Cardiac muscle cell (in vitro differentiated cells and primary cell): ENCODE results near the gene TUBG1. TPM values are rescaled to one million over a fixed set of nuclear protein-coding genes. Genes with fewer than 3 reads are reported as not detected.
"Not testable (repeated sequence)": the region's sequence is repeated elsewhere in the genome, so short reads cannot be mapped to it uniquely, and the experiment has no call there.

ENCODE experiments used
- DNase-seq, 2 donors: peaks; one replicate each; pipeline versions ENCODE4 v3.0.0 to v3.0.0-alpha.2; 2010 to 2017; ENCODE audit warnings: low read depth in 1 of 2, low spot score in 1 of 2
- H3K27ac ChIP-seq: fragments of 200-600 bp; sonication (generic); 2 replicates; pipeline ENCODE4 v1.5.1; 2016
- H3K27me3 ChIP-seq: fragments of 200-600 bp; sonication (generic); 2 replicates; pipeline ENCODE4 v1.6.0; 2016; ENCODE audit warnings: control low read depth
- H3K36me3 ChIP-seq: fragments of 200-600 bp; sonication (generic); 2 replicates; pipeline ENCODE4 v1.5.1; 2016; ENCODE audit warnings: control low read depth
- H3K4me1 ChIP-seq: fragments of 200-600 bp; sonication (generic); 2 replicates; pipeline ENCODE4 v1.8.1; 2017; ENCODE audit warnings: low read depth, mild to moderate bottlenecking, mixed run types
- H3K4me3 ChIP-seq: fragments of 200-600 bp; sonication (generic); 2 replicates; pipeline ENCODE4 v1.5.1; 2016; ENCODE audit warnings: mild to moderate bottlenecking
- H3K9me3 ChIP-seq: fragments of 200-600 bp; sonication (generic); 2 replicates; pipeline ENCODE4 v1.5.1; 2017; ENCODE audit warnings: low read depth, mild to moderate bottlenecking, control low read depth
- polyA plus RNA-seq: library from polyadenylated mRNA; unstranded; fragments of >200 nt; fragmentation: Nextera tagmentation; extraction: Ambion mirVana; gene quantifications from 2 replicates; pipeline ENCODE4 v1.2.1, GENCODE V29; 2016
- total RNA-seq: library from RNA; depleted of rRNA; stranded (reverse); fragments of >200 nt; gene quantifications from 2 replicates; pipeline ENCODE4 v1.2.3, GENCODE V29; 2016
- TF ChIP-seq, protein P1 (sequence below): IDR thresholded peaks from 2 replicates; pipeline ENCODE4 v1.5.1; 2012; ENCODE audit warnings: low read depth, mild to moderate bottlenecking, low read length

Gene TUBG1
- total and polyA plus RNA-seq, 2 experiments from 2014 or later, result 97.2 to 177 TPM

DNA sequence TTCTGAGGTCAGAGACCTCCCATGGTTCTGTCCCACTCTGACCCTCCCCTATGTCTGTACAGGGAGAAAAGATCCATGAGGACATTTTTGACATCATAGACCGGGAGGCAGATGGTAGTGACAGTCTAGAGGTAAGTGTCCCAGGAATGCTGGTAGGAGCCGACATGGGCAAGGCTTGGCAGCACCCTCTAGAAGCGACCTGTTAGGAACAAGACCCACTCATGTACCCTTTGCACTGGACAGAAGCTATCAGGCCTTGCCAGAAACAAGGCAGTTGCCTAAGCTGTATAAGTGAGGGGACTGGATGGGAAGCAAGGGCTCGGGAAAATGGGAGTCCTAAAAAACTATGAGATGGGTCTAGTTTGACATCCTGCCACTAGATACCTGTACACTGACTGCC lies 2.5 kb downstream of the TUBG1 start:
- peaks cover 28% of the 10 kb centered on the region for H3K36me3 ChIP-seq
- H3K9me3 ChIP-seq, result no peaks in the 10 kb centered on the region
- no peak overlapping the region for H3K4me3 ChIP-seq
- no peak for DNase-seq
- no peak overlapping the region for H3K27ac ChIP-seq
- TF ChIP-seq, protein P1, sequence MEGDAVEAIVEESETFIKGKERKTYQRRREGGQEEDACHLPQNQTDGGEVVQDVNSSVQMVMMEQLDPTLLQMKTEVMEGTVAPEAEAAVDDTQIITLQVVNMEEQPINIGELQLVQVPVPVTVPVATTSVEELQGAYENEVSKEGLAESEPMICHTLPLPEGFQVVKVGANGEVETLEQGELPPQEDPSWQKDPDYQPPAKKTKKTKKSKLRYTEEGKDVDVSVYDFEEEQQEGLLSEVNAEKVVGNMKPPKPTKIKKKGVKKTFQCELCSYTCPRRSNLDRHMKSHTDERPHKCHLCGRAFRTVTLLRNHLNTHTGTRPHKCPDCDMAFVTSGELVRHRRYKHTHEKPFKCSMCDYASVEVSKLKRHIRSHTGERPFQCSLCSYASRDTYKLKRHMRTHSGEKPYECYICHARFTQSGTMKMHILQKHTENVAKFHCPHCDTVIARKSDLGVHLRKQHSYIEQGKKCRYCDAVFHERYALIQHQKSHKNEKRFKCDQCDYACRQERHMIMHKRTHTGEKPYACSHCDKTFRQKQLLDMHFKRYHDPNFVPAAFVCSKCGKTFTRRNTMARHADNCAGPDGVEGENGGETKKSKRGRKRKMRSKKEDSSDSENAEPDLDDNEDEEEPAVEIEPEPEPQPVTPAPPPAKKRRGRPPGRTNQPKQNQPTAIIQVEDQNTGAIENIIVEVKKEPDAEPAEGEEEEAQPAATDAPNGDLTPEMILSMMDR, result no peak
- peaks cover 17% of the 10 kb centered on the region for H3K4me1 ChIP-seq
- H3K27me3 ChIP-seq, result no peaks in the 10 kb centered on the region

DNA sequence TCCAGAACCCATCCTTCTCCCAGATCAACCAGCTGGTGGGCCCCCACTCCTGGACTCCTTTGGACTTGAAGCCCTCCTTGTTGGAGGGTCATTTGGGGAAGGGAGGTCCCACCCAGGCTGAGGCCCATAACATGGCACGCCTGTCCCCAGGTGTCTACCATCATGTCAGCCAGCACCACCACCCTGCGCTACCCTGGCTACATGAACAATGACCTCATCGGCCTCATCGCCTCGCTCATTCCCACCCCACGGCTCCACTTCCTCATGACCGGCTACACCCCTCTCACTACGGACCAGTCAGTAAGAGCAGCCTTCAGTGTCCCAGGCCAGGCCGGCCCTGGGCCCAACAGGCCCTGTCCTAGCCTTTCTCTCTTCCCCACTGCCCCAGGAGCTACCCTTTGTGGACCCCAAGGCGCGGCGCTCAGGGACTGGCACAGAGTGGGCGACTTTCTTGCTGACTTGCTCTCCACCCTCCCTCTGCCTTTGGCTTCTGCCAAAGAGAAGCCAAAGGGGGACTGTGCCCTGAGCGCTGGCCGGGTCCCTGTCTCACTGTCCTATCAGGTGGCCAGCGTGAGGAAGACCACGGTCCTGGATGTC lies 4.3 kb downstream of the TUBG1 start:
- TF ChIP-seq, protein P1, result no peak
- H3K27me3 ChIP-seq, result no peaks in the 10 kb centered on the region
- H3K27ac ChIP-seq, result no peak overlapping the region
- peaks cover 28% of the 10 kb centered on the region for H3K36me3 ChIP-seq
- no peak for DNase-seq
- H3K4me1 ChIP-seq, result peaks cover 15% of the 10 kb centered on the region
- H3K9me3 ChIP-seq, result no peaks in the 10 kb centered on the region
- no peak overlapping the region for H3K4me3 ChIP-seq

DNA sequence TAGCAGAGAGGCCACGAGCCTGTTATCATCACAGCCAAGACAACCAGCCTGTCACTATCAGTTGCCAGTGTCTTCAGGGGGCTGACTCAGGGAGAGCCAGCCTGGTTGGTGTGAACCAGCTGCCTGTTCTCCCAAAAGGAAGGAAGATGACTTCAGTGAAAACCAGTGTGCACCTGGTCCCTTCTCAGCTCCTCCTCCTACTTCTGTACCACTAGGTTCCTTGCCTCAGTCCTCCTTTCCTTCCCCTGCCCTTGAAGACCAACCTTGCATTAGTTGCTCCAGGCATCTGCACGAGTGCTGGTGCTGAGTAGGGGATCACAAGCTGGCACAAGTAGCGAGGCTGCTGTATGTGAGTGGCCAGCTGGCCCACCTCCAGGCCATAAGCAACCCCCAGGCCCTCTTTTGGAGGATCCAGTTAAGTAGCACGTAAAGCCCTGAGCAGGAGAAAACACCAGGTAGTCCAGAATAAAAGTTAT lies 8.5 kb downstream of the TUBG1 start:
- Histone ChIP-seq H3K4me1 (peaks cover 15% of the 10 kb centered on the region), H3K27ac (peak overlapping the region; percentile 88)
- TF ChIP-seq, protein P1, result no peak

DNA sequence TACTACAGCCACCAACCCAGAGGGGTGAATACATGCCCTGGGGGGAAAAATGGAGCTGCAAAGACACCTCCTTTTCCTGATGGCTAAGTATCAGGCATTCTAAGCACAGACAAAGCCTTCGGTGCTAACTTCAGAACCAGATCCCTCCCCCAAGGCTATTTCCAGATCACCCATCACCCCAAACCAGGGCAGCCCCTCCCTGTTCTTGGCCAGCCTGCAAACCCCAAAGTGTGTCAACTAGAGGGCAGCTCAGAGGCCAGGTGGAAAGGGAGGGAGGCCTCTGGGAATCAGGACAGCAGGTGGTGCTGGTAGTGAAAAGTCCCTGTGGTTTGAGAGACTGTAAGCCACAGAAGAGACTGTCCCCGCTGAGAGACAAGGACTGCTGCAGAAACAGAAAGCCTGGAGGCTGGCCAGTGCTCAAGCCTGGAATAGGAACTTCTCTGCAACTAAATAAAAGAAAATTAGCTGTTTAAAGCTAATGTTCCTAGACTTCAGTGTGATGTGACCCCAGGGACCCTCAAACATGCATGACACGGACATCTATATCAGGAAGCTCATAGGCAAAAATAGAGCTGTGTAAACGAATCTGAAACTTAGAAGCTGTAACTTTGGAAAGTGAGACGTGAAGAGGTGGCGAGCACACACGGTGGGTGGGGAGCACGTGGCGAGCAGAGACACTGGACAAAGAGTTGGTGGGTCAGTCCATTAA lies 9.1 kb downstream of the TUBG1 start:
- H3K9me3 ChIP-seq, result no peaks in the 10 kb centered on the region
- H3K4me1 ChIP-seq, result peaks cover 15% of the 10 kb centered on the region
- no peak overlapping the region for H3K4me3 ChIP-seq
- TF ChIP-seq, protein P1, result peak; percentile 7
- peak in 1 of 2 donors; percentile 69 for DNase-seq
- H3K27me3 ChIP-seq, result no peaks in the 10 kb centered on the region
- H3K36me3 ChIP-seq, result peaks cover 10% of the 10 kb centered on the region
- peak overlapping the region; percentile 88 for H3K27ac ChIP-seq

More for the DNA sequence above, 8.5 kb downstream of the TUBG1 start:
- peaks cover 15% of the 10 kb centered on the region for H3K36me3 ChIP-seq
- no peak for DNase-seq
- no peak overlapping the region for H3K4me3 ChIP-seq
- H3K27me3 ChIP-seq, result no peaks in the 10 kb centered on the region
- H3K9me3 ChIP-seq, result no peaks in the 10 kb centered on the region

DNA sequence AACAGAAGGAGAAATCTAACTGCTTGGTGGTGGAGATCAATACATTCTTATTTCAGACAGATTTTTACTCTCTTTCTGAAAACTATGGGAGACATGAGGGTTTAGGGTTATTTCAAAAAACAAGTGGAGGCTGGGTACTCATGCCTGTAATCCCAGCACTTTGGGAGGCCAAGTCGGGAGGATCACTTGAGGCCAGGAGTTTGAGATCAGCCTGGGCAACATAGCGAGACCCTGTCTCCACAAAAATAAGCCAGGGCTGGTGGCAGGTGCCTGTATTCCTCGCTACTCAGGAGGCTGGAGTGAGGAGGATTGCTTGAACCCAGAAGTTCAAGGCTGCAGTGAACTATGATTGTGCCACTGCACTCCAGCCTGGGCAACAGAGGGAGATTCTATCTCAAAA lies 12.5 kb downstream of the TUBG1 start:
- not testable (repeated sequence) for H3K27me3 ChIP-seq, DNase-seq, H3K9me3 ChIP-seq, H3K27ac ChIP-seq, H3K4me3 ChIP-seq, H3K36me3 ChIP-seq
- H3K4me1 ChIP-seq, result peaks cover 15% of the 10 kb centered on the region

DNA sequence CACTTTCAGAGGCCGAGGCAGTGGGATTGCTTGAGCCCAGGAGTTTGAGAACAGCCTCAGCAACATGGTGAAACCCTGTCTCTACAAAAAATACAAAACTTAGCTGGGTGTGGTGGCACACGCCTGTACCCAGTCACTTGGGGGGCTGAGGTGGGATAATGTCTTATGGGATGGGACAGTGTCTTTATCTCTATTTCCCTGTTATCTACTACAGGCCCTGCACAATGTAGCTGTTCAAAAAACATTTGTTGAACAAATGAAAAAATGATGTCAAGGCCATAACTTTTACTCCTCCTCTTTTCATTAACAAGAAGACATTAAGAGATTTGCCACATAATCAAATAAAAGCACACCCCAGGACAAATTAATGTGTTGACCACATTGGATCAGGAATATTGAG lies 13.8 kb downstream of the TUBG1 start:
- Histone ChIP-seq H3K4me3 (no peak overlapping the region), H3K9me3 (no peaks in the 10 kb centered on the region), H3K27me3 (no peaks in the 10 kb centered on the region), H3K27ac (no peak overlapping the region), H3K4me1 (peaks cover 11% of the 10 kb centered on the region), H3K36me3 (no peaks in the 10 kb centered on the region)
- TF ChIP-seq, protein P1, result no peak
- DNase-seq, result no peak
